ENCODE results near the gene HIF3A.
"Not testable (repeated sequence)": the region's sequence is repeated elsewhere in the genome, so short reads cannot be mapped to it uniquely, and the experiment has no call there.

The HIF3A gene

GRCh38 chr19:46296722-46297461, at the start of gene HIF3A:
TSS of gene HIF3A (plus strand) at chr19:46297042. CDS start at chr19:46297077, 35 bp downstream.
- DNase-seq = no peak

- no peak for DNase-seq
Measured at GRCh38 chr19:46250076-46250735, 46.6 kb upstream of the HIF3A start.

DNA sequence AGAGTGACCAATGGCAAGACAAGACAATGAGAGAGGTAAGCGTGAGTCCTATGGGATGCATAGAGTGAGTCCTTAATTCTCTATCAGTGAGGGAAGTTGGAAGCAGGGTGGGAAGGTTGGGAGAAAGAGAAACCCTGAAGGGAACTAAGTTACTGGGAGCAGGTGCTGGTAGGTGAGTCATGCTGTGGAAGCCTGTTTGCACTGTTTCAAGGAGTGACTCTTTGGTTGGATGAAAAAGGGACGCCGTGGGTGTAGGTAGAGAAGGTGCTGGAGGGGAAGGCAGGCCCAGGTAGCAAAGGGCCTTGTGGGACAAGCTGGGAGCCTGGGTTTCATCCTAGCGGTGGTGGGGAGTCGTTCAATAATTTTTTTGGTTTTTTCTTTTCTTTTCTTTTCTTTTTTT, 45.4 kb upstream of the HIF3A start:
- no peak for DNase-seq

DNA sequence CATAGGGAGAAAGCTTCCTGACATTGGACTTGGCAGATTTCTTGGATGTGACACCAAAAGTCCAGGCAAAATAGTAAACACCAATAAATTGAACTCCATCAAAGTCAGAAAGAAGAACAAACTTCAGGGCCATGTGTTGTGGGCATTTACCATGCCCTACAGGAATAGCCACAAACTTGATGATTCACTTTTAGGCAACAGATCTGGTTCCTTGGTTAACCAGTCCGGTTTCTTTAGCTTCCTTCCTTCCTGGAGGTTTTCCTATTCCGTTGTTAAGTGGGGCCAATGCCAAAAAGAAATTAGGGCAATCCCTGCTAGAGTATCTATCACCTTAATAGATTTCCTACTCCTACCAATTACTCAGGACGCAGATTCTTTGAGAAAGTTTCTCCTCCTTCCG, 42.1 kb upstream of the HIF3A start:
- no peak for DNase-seq

GRCh38 chr19:46256855-46257254, 40.0 kb upstream of the HIF3A start:
- no peak for DNase-seq

- not testable (repeated sequence) for DNase-seq
Measured at GRCh38 chr19:46261501-46261900, 35.3 kb upstream of the HIF3A start.

GRCh38 chr19:46262684-46263296, 34.1 kb upstream of the HIF3A start:
- DNase-seq = peak; percentile 89

- DNase-seq = not testable (repeated sequence)
Measured at GRCh38 chr19:46264801-46265200, 32.0 kb upstream of the HIF3A start.

- DNase-seq = peak; percentile 86
Measured at GRCh38 chr19:46265217-46265828, 31.5 kb upstream of the HIF3A start.

DNA sequence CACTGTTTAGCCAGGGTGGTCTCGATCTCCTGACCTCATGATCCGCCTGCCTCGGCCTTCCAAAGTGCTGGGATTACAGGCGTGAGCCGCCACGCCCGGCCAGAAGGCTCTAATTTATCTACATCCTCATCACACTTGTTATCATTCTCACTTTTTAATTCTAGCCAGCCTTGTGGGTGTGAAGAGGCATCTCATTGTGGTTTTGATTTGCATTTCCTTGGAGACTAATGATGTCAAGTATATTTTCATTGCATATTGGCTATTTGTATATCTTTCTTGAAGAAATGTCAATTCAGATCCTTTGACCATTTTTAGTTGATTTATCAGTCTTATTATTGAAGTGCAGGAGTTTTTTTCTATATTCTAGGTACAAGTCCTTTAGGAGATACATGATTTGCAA, 27.7 kb upstream of the HIF3A start:
- DNase-seq = no peak

DNA sequence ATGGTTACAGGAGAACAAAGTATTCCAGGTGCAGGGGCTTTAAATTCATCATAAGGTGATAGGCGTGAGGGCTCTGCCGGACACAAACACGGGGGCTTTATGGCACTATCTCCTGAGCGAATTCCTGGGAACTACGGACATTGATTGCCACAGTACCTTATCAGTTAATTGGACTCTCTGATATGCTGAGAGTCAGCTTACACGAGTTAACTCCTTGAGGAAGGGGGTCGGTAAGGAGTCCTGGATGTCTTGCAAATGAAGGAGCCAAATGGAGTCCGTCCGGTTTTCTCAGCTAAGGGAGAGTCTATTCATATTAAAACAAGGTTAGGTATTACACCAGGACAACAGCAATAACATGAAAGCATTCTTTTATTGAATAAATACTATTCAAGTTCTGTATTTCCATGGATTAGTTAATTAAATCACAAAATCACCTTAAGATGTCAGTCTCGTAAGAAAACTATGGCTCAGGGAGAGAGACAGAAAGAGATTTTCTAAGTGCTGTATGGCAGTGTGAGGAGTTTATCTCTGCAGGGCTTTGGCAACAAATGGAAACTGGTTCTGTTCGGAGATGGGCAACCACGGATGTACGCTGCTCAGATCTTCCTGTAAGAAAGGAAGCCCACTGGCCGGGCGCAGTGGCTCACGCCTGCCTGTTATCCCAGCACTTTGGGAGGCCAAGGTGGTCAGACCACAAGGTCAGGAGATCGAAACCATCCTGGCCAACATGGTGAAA, 26.2 kb upstream of the HIF3A start:
- no peak for DNase-seq

- DNase-seq = no peak
Measured at GRCh38 chr19:46271481-46272197, 25.2 kb upstream of the HIF3A start.

- DNase-seq = not testable (repeated sequence)
Measured at GRCh38 chr19:46273931-46274330, 22.9 kb upstream of the HIF3A start.

DNA sequence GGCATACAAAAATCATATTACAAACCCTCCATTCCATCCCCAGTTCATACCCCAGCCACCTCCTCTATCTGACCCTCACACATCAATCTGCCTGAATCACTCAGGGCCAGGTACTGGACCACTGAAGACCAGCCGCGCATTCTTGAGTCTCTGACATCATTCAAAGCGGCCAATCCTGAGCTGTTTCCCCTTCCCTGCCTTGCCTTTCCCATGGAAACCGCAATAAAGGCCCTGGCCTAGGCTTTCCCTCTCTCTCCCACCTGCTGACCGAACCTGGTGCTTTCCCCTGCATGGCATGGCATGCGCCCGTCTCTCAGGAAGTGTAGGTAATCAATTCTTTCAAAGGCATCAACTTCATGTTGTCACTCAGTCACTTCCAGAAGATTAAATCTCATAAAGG, 17.7 kb upstream of the HIF3A start:
- DNase-seq = no peak

- DNase-seq = no peak
Measured at GRCh38 chr19:46283771-46284170, 13.1 kb upstream of the HIF3A start.

- no peak for DNase-seq
Measured at GRCh38 chr19:46284635-46285034, 12.2 kb upstream of the HIF3A start.

GRCh38 chr19:46287585-46287984, 9.3 kb upstream of the HIF3A start:
- DNase-seq = no peak

- no peak for DNase-seq
Measured at GRCh38 chr19:46288896-46289588, 7.8 kb upstream of the HIF3A start.

DNA sequence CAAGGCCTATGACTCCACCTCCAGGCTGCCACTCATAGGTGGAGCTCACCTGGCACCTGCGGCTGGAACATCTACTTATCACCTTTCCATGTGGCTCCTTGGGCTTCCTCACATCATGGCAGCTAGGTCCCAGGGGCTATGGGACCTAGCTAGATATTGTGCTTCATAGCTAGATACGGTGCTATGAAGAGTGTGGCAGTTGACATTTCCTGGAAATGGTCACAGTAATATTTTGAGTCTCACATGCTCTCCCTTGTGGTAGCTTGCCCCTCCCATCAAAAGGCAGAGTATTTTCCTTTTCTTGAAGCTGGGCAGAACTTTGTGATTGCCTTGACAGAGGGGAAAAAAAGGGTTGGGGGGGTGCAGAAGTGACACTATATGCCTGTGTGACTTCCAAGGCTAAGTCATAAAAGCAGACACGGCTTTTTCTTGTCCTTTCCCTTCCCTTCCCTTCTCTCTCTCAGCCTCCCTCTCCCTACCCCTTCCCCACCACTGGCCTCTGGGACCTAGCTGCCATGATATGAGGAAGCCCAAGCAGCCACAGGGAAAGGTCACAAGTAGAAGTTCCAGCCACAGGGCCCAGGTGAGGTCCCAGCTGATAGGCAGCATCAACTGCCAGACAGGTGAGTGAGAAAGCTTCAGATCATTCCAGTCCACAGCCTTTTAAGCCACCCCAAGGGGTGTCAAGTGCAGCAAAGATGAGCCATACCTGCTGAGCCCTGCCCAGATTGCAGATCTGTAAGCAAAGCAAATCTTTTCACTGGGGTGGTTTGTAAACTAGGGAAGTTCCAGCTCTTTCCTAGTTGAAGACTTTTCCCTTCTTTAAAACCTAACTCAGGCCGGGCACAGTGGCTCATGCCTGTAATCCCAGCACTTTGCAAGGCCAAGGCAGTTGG, 6.9 kb upstream of the HIF3A start:
- DNase-seq = no peak

GRCh38 chr19:46291829-46292228, 5.0 kb upstream of the HIF3A start:
- DNase-seq = no peak

GRCh38 chr19:46294494-46294893, 2.3 kb upstream of the HIF3A start:
- no peak for DNase-seq

Measured in activated CD4-positive, alpha-beta T cell treated with anti-CD3 and anti-CD28 coated beads, Interleukin-2, Interleukin-6, amounts not matched to agents 100 ng/mL and 50 ng/mL, durations not matched to agents 16 hours and 8 hours (primary cell).